Mesenteric fat pad (tissue), 1 donor: ENCODE data around the gene PRKCQ. TPM values are rescaled to one million over a fixed set of nuclear protein-coding genes. Genes with fewer than 3 reads are reported as not detected.
"Not testable (repeated sequence)": the region's sequence is repeated elsewhere in the genome, so short reads cannot be mapped to it uniquely, and the experiment has no call there.

Experiments used
- DNase-seq: peaks from one replicate; pipeline ENCODE4 v3.0.0-alpha.2; 2020; ENCODE audit warnings: low spot score
- total RNA-seq: library from RNA; stranded (reverse); fragmentation: NEBNext Ultra II Directional; extraction: Animal tissue kit (Norgen Biotek cat#: 25700); gene quantifications from one replicate; pipeline ENCODE4 v1.2.1, GENCODE V29; 2021
- donor health status: DM: yes; HTN: yes; CAD: no.

Gene PRKCQ
- total RNA-seq, 1 donor from 2014 or later, result 0.35 TPM

DNA sequence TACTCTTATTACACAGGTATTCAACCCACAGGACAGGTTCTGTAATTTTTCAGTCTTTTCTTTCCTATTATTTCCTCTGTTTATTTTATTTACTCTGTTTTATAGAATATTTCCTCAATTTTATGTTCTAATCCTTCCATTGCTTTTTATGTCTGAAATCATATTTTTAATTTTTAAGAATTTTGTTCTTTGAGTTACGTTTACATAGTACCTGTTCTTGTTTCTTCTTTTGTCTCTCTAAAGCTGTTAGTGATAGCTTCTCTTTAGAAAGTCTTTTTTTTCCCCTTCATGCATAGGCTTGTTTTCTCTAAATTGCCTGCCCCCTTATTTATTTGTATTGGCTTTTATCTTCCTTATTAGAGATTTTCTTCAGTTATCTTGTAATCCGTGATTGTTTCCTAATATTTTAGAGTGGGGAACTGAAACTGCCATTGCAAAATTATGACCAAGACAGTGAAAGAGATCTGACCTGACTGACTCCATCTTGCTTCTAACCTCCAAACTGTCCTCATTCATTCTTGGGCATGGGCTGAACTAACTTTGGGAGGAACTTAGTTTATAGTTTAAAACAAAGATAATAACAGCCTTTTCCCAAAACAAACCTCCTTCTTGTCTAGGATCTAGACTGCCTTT, 189.7 kb downstream of the PRKCQ start:
- no peak for DNase-seq

- DNase-seq, result no peak
Observed at GRCh38 chr10:6388261-6388893, 191.7 kb downstream of the PRKCQ start.

DNA sequence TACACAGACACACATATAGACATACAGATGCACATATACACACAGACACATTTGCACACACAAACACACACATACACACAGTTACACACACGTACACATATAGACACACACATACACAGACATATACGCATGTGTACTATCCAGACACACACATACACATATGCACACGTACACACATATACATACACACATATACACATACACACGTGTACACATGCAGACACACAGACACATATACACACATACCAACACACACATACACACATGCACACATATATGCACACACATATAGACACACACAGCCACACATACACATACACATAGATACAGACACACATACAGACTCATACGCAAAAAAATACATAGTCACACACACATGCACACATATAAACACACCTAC, 193.1 kb downstream of the PRKCQ start:
- no peak for DNase-seq

DNA sequence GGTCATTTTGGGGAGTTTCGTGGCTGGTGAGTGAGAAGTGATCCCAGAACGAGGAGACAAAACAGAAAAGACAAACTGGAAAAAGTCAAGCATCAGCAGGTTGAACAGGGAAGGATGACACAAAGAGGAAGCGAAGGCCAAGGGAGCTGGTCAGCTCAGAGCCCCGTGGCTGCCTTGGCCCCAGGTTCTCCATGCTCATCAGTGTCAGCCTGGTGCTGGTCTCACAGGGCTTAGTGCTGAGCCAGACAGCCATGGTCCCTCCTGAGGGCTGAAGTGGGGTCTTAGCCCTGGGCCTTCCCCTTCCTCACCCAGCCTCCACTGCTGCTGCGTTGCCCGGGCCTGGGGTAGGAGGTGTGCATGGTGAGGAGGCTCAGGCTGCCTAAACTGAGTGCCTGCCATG, 193.7 kb downstream of the PRKCQ start:
- no peak for DNase-seq

- no peak for DNase-seq
Observed at GRCh38 chr10:6385665-6386064, 194.4 kb downstream of the PRKCQ start.

- DNase-seq, result no peak
Observed at GRCh38 chr10:6384847-6385246, 195.2 kb downstream of the PRKCQ start.

DNA sequence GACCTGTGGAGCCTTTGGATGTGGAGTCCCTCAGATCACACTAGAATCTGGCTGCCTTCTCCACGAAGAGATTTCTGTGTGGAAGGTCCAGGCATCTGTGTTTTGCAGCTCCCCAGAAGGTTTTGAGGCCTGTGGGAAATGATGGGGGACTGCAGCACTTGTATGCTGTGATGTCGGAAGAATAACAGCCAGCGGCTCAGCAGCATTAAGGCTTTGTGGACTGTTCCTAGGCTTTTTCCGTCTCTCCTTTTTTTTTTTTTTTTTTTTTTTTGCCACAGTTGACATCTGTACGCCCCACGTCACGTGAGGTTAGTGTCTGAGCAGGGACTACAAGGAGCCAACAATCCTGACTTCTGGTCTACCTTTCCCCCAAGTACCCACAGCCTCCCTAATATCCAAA, 196.0 kb downstream of the PRKCQ start:
- DNase-seq, result no peak

DNA sequence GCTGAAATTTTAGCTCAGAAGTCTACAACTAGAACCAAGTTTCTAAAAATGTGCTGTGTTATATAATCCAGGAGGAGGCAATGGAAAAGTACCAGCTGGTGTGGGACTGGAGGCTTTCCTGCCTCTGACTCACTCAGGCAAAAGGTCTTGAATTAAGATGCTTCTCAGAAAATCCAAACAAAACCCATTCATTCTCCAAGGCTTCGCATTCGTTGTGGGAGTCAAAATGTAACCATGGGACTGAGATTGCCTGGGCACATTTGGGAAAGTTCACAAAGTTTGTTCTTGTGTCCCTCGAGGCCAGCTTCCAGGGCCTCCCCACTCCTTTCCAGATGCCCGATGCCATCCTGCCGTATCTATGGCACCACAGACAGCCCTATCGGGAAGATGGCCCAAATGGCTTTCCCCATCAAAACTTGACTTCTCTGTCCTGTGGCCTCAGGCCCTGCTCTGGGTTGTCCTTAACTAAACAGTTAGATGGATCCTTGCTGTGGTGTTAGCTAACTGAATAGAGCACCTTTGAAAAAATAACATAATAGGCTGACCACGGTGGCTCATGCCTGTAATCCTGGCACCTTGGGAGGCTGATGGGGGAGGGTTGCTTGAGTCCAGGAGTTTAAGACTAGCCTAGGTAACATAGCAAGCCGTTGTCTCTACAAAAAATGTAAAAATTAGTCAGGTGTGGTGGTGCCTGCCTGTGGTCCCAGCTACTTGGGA, 196.8 kb downstream of the PRKCQ start:
- no peak for DNase-seq

GRCh38 chr10:6382081-6382480, 198.0 kb downstream of the PRKCQ start:
- DNase-seq, result no peak

DNA sequence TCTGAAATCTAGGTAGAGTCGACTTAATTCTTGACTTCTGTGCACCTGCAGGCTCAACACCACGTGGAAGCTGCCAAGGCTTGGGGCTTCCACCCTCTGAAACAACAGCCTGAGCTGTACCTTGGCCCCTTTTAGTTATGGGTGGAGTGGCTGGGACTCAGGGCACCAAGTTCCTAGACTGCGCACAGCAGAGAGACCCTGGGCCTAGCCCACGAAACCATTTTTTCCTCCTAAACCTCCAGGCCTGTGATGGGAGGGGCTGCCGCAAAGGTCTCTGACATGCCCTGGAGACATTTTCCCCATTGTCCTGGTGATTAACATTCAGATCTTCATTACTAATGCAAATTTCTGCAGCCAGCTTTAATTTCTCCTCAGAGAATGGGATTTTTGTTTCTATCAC, 199.6 kb downstream of the PRKCQ start:
- DNase-seq, result not testable (repeated sequence)

- no peak for DNase-seq
Observed at GRCh38 chr10:6379015-6379776, 200.9 kb downstream of the PRKCQ start.
